RWPE2 (cell line): ENCODE measurements around the gene EIF4G1.
"Not testable (repeated sequence)": the region's sequence is repeated elsewhere in the genome, so short reads cannot be mapped to it uniquely, and the experiment has no call there.

Experiments
- ATAC-seq: fragments of 200-7000 bp; cut with Tn5 transposase; 3 replicates; pipeline ENCODE4 v1.9.1; 2021; ENCODE audit warnings: low read depth
- DNase-seq: peaks from one replicate; pipeline ENCODE4 v3.0.0-alpha.2; 2020; ENCODE audit warnings: low spot score
- H3K27ac ChIP-seq: fragments of 450-650 bp; 2 replicates; pipeline ENCODE4 v1.5.1; 2017; ENCODE audit warnings: mild to moderate bottlenecking; ENCODE audit not compliant: poor library complexity, severe bottlenecking
- H3K27me3 ChIP-seq: fragments of 250-450 bp; sonication (Bioruptor Pico); 2 replicates; pipeline ENCODE4 v1.5.1; 2021; ENCODE audit warnings: mild to moderate bottlenecking, moderate library complexity; ENCODE audit not compliant: insufficient read depth, poor library complexity, severe bottlenecking
- H3K36me3 ChIP-seq: fragments of 250-450 bp; sonication (Bioruptor Pico); 2 replicates; pipeline ENCODE4 v1.5.1; 2020; ENCODE audit warnings: low read depth, mild to moderate bottlenecking, moderate library complexity
- H3K4me1 ChIP-seq: fragments of 250-450 bp; sonication (Bioruptor Pico); 2 replicates; pipeline ENCODE4 v1.5.1; 2021; ENCODE audit warnings: mild to moderate bottlenecking, moderate library complexity; ENCODE audit not compliant: insufficient read depth, poor library complexity, severe bottlenecking
- H3K4me3 ChIP-seq: fragments of 250-450 bp; sonication (Bioruptor Pico); 2 replicates; pipeline ENCODE4 v1.5.1; 2021; ENCODE audit warnings: mild to moderate bottlenecking, moderate library complexity; ENCODE audit not compliant: severe bottlenecking
- H3K9me3 ChIP-seq: fragments of 250-450 bp; sonication (Bioruptor Pico); 2 replicates; pipeline ENCODE4 v1.5.1; 2021; ENCODE audit warnings: mild to moderate bottlenecking, moderate library complexity; ENCODE audit not compliant: severe bottlenecking
- TF ChIP-seq, protein P1 (sequence below): fragments of 450-650 bp; IDR thresholded peaks from one replicate; pipeline ENCODE4 v1.5.1; 2017; ENCODE audit warnings: mild to moderate bottlenecking, moderate library complexity; ENCODE audit not compliant: poor library complexity, severe bottlenecking

EIF4G1 gene, protein sequence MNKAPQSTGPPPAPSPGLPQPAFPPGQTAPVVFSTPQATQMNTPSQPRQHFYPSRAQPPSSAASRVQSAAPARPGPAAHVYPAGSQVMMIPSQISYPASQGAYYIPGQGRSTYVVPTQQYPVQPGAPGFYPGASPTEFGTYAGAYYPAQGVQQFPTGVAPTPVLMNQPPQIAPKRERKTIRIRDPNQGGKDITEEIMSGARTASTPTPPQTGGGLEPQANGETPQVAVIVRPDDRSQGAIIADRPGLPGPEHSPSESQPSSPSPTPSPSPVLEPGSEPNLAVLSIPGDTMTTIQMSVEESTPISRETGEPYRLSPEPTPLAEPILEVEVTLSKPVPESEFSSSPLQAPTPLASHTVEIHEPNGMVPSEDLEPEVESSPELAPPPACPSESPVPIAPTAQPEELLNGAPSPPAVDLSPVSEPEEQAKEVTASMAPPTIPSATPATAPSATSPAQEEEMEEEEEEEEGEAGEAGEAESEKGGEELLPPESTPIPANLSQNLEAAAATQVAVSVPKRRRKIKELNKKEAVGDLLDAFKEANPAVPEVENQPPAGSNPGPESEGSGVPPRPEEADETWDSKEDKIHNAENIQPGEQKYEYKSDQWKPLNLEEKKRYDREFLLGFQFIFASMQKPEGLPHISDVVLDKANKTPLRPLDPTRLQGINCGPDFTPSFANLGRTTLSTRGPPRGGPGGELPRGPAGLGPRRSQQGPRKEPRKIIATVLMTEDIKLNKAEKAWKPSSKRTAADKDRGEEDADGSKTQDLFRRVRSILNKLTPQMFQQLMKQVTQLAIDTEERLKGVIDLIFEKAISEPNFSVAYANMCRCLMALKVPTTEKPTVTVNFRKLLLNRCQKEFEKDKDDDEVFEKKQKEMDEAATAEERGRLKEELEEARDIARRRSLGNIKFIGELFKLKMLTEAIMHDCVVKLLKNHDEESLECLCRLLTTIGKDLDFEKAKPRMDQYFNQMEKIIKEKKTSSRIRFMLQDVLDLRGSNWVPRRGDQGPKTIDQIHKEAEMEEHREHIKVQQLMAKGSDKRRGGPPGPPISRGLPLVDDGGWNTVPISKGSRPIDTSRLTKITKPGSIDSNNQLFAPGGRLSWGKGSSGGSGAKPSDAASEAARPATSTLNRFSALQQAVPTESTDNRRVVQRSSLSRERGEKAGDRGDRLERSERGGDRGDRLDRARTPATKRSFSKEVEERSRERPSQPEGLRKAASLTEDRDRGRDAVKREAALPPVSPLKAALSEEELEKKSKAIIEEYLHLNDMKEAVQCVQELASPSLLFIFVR (N-terminal part only)

DNA sequence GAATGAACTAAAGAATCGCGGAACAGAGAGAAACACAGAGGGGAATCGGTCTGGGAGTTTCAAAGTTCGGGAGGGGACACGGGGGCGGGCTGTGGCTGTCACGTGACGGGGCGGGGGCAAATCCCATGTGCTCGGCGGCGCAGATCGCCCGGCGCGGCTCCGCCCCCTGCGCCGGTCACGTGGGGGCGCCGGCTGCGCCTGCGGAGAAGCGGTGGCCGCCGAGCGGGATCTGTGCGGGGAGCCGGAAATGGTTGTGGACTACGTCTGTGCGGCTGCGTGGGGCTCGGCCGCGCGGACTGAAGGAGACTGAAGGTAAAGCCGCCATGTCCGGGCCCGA is at the start of gene EIF4G1:
Gene EIF4G1, plus strand, starts transcription at position 244 of the 337 bp plus-strand sequence. CDS start 1,191 bp downstream, outside the sequence.
- Histone ChIP-seq H3K9me3 (no peaks in the 10 kb centered on the region), H3K4me3 (peak within 1 kb of the TSS; percentile 97), H3K4me1 (peaks cover 7% of the 10 kb centered on the region), H3K27me3 (no peaks in the 10 kb centered on the region), H3K36me3 (peaks cover 44% of the 10 kb centered on the region), H3K27ac (peak within 1 kb of the TSS; percentile 94)
- ATAC-seq (peak; percentile 72), DNase-seq (peak; percentile 91)
- TF ChIP-seq, protein P1, sequence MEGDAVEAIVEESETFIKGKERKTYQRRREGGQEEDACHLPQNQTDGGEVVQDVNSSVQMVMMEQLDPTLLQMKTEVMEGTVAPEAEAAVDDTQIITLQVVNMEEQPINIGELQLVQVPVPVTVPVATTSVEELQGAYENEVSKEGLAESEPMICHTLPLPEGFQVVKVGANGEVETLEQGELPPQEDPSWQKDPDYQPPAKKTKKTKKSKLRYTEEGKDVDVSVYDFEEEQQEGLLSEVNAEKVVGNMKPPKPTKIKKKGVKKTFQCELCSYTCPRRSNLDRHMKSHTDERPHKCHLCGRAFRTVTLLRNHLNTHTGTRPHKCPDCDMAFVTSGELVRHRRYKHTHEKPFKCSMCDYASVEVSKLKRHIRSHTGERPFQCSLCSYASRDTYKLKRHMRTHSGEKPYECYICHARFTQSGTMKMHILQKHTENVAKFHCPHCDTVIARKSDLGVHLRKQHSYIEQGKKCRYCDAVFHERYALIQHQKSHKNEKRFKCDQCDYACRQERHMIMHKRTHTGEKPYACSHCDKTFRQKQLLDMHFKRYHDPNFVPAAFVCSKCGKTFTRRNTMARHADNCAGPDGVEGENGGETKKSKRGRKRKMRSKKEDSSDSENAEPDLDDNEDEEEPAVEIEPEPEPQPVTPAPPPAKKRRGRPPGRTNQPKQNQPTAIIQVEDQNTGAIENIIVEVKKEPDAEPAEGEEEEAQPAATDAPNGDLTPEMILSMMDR, result no peak

DNA sequence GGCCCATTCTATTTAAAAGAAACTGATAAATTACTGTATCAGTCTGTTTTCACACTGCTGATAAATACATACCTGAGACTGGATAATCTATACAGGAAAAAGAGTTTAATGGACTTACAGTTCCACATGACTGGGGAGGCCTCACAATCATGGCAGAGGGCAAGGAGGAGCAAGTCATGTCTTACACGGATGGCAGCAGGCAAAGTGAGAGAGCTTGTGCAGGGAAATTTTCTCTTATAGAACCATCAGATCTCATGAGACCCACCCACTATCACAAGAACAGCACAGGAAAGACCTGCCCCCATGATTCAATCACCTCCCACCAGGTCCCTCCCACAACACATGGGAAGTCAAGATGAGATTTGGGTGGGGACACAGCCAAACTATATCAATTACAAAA is 47.2 kb upstream of the EIF4G1 start:
- H3K4me1 ChIP-seq, ATAC-seq, H3K9me3 ChIP-seq, DNase-seq, H3K4me3 ChIP-seq, H3K27ac ChIP-seq, H3K36me3 ChIP-seq, H3K27me3 ChIP-seq: not testable (repeated sequence)

DNA sequence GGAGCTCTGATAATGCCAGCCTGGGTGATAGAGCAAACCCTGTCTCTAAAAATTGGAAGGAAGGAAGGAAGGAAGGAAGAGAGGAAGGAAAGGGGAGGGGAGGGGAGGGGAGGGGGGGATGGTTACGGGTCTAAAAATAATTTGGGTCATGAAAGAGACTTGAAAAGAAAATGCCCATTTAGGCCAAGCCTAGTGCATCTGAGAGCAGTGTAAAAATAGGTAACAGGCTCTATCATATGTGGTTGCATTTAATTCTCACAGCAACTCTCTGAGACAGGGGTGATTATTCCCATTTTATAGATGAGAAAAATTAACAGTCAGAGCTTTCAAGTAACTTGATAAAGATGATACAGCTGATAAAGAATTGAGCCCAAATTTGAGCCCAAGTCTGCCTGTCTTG is 42.1 kb upstream of the EIF4G1 start:
- DNase-seq, result no peak
- TF ChIP-seq, protein P1, result no peak
- H3K9me3 ChIP-seq, result no peaks in the 10 kb centered on the region

DNA sequence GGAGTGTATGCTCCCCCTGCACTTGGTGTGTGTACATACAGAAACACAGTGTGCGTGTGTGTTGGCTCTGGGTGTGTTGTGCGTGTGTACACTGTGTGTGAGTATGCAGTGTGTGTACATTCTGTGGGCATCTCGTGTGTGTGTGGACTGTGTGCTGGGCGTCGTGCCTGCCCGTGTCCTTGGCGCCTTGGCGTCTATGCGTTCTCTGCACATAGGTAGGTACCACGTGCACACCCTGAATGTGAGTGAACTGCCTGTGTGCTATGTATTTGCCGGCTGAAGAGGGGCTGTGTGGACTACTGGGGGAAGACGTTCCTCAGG is 39.1 kb upstream of the EIF4G1 start:
- no peak overlapping the region for H3K4me3 ChIP-seq

More for the DNA sequence above, 42.1 kb upstream of the EIF4G1 start:
- ATAC-seq, result no peak
- Histone ChIP-seq H3K4me1 (no peaks in the 10 kb centered on the region), H3K36me3 (no peaks in the 10 kb centered on the region), H3K4me3 (no peak overlapping the region), H3K27ac (no peak overlapping the region), H3K27me3 (peaks cover 18% of the 10 kb centered on the region)

More for the DNA sequence above, 39.1 kb upstream of the EIF4G1 start:
- Histone ChIP-seq H3K27ac (no peak overlapping the region), H3K27me3 (peaks cover 18% of the 10 kb centered on the region), H3K9me3 (no peaks in the 10 kb centered on the region), H3K4me1 (no peaks in the 10 kb centered on the region), H3K36me3 (no peaks in the 10 kb centered on the region)
- ATAC-seq (no peak; the same call in 2 of the 3 replicates), DNase-seq (no peak)
- TF ChIP-seq, protein P1, result no peak
